H1 (cell line): ENCODE data around the gene NPTXR.

Source experiments
- CTCF ChIP-seq, 3 experiments: IDR thresholded peaks; 1 replicate in 2 of 3; 2 replicates in 1 of 3; pipeline versions ENCODE4 v1.5.1 to v1.6.1; 2011; ENCODE audit warnings: low read length in 3 of 3, mild to moderate bottlenecking in 3 of 3, inconsistent platforms in 2 of 3, low read depth in 1 of 3, moderate library complexity in 1 of 3; ENCODE audit not compliant: insufficient read depth in 1 of 3; ENCODE audit errors: control extremely low read depth in 1 of 3
- HDAC2 ChIP-seq, 2 experiments: fragments of 300-600 bp in 1 of 2; sonication (generic) in 1 of 2; IDR thresholded peaks; 2 replicates each; pipeline ENCODE4 v1.6.1; 2011 to 2012; ENCODE audit warnings: low read depth in 2 of 2, low read length in 2 of 2, mild to moderate bottlenecking in 2 of 2, moderate library complexity in 2 of 2, borderline replicate concordance in 1 of 2, inconsistent platforms in 1 of 2
- HDAC6 ChIP-seq: IDR thresholded peaks from one replicate; pipeline ENCODE4 v1.7.1; 2012; ENCODE audit warnings: low read depth, mild to moderate bottlenecking, inconsistent platforms, low read length, moderate library complexity
- MAX ChIP-seq: IDR thresholded peaks from 2 replicates; pipeline ENCODE4 v1.6.1; 2012; ENCODE audit warnings: inconsistent platforms
- PHF8 ChIP-seq: fragments of 200-600 bp; sonication (generic); conservative IDR thresholded peaks from 2 replicates; pipeline ENCODE4 v1.7.1; 2012; ENCODE audit warnings: low read depth, mild to moderate bottlenecking, inconsistent platforms, low read length, moderate library complexity
- POLR2AphosphoS5 ChIP-seq: IDR thresholded peaks from 2 replicates; pipeline ENCODE4 v1.6.1; 2011; ENCODE audit warnings: low read depth, low read length
- RNF2 ChIP-seq: fragments of 200-900, 300-1000 bp; sonication (generic); IDR thresholded peaks from 2 replicates; pipeline ENCODE4 v1.7.1; 2016; ENCODE audit warnings: borderline replicate concordance, low read depth, mild to moderate bottlenecking, antibody characterized with exemption, low read length; ENCODE audit not compliant: poor library complexity, severe bottlenecking; ENCODE audit errors: missing control alignments
- SIX5 ChIP-seq: IDR thresholded peaks from 2 replicates; pipeline ENCODE4 v1.6.1; 2011; ENCODE audit warnings: mild to moderate bottlenecking, low read depth, low read length
- SUZ12 ChIP-seq: fragments of 200-600 bp; sonication (generic); IDR thresholded peaks from 2 replicates; pipeline ENCODE4 v1.6.1; 2012; ENCODE audit warnings: mild to moderate bottlenecking, inconsistent platforms, low read length, moderate library complexity, mixed read lengths

GRCh38 chr22:38776086-38776485 lies 67.7 kb downstream of the NPTXR start:
- no peak for TF ChIP-seq SUZ12
- no peak for TF ChIP-seq RNF2
- TF ChIP-seq POLR2AphosphoS5: no peak
- no peak for TF ChIP-seq HDAC2 (IDR thresholded peaks at IDR 0.05; ENCODE audit: borderline replicate concordance in 1 of 2, low read depth in 2 of 2, low read length in 2 of 2)
- no peak for TF ChIP-seq PHF8
- TF ChIP-seq SIX5: no peak
- TF ChIP-seq MAX: no peak
- no peak for TF ChIP-seq CTCF (IDR thresholded peaks at IDR 0.05; ENCODE audit: control extremely low read depth in 1 of 3, insufficient read depth in 1 of 3, low read depth in 1 of 3, low read length in 3 of 3)
- no peak for TF ChIP-seq HDAC6
